Testis (tissue), 3 donors: Measurements from ENCODE around the gene TFAP2C. TPM values are rescaled to one million over a fixed set of nuclear protein-coding genes. Genes with fewer than 3 reads are reported as not detected.

Source experiments
- DNase-seq: peaks from one replicate; pipeline ENCODE4 v3.0.0-alpha.2; 2019
- H3K27ac ChIP-seq, 2 donors: fragments of 200-600 bp; sonication (generic); one replicate each; pipeline ENCODE4 v1.5.1; 2019
- H3K27me3 ChIP-seq: fragments of 200-600 bp; sonication (generic); one replicate; pipeline ENCODE4 v1.5.1; 2019
- H3K36me3 ChIP-seq: fragments of 200-600 bp; sonication (generic); one replicate; pipeline ENCODE4 v1.5.1; 2017; ENCODE audit warnings: low read depth; ENCODE audit errors: missing control alignments
- H3K4me1 ChIP-seq: fragments of 200-600 bp; sonication (generic); one replicate; pipeline ENCODE4 v1.5.1; 2019
- H3K4me3 ChIP-seq, 2 donors: fragments of 200-600 bp; sonication (generic); one replicate each; pipeline ENCODE4 v1.5.1; 2017 to 2019
- H3K9me3 ChIP-seq: fragments of 200-600 bp; sonication (generic); one replicate; pipeline ENCODE4 v1.5.1; 2017
- CTCF ChIP-seq, 3 experiments: fragments of 450-650 bp in 2 of 3; fragments of 200-600 bp in 1 of 3; sonication (generic) in 1 of 3; IDR thresholded peaks; one replicate each; pipeline ENCODE4 v1.5.1; 2016 to 2019; ENCODE audit warnings: antibody characterized with exemption in 3 of 3, mild to moderate bottlenecking in 2 of 3, moderate library complexity in 1 of 3
- POLR2A ChIP-seq: fragments of 450-650 bp; IDR thresholded peaks from one replicate; pipeline ENCODE4 v1.6.1; 2017; ENCODE audit warnings: antibody characterized with exemption, mild to moderate bottlenecking, moderate library complexity
- WGBS, 2 donors: methylation state at CpG; one replicate each; pipeline ENCODE4 v1.1.5; 2018; 5-methylcytosine and 5-hydroxymethylcytosine counted together
- intact Hi-C: fragments of 100-400 bp; cut with DNase I; formaldehyde crosslinking; loops from one replicate; pipeline ENCODE4 v1.15.1; 2023; ENCODE audit warnings: low total_unique reads
- polyA plus RNA-seq: library from polyadenylated mRNA; stranded (reverse); fragments of 350-450 nt; fragmentation: Illumina TruSeq; extraction: RNeasy Lipid Tissue Mini Kit (QIAGEN cat#74804); gene quantifications from one replicate; pipeline ENCODE4 v1.2.3, GENCODE V29; 2014; ENCODE audit warnings: low read depth, low replicate concordance; ENCODE audit not compliant: insufficient read depth
- total RNA-seq, 2 donors: library from RNA; depleted of rRNA; stranded (reverse); fragments of >200 nt; gene quantifications; one replicate each; pipeline ENCODE4 v1.2.3, GENCODE V29; 2016

TFAP2C gene
- total and polyA plus RNA-seq, 3 donors from 2014 or later: 1.3 to 1.9 (median 1.4) TPM

GRCh38 chr20:56631318-56631989, 2.3 kb downstream of the TFAP2C start:
- Histone ChIP-seq H3K36me3 (no peaks in the 10 kb centered on the region), H3K27me3 (no peaks in the 10 kb centered on the region), H3K27ac (no peak overlapping the region), H3K9me3 (no peaks in the 10 kb centered on the region), H3K4me3 (peak overlapping the region; percentile 13 to 55), H3K4me1 (peaks cover 25% of the 10 kb centered on the region)
- TF ChIP-seq POLR2A (no peak), CTCF (IDR thresholded peaks at IDR 0.05) (no peak)
- intact Hi-C loops: no loop called here
- no peak for DNase-seq
- WGBS, 2 donors: 5 to 21% methylated on average over 9 to 47 of the region's 48 CpGs

- intact Hi-C loops: no loop called here
- Histone ChIP-seq H3K27me3 (no peaks in the 10 kb centered on the region), H3K4me3 (peak overlapping the region in 1 of 2 donors; percentile 55), H3K4me1 (peaks cover 25% of the 10 kb centered on the region), H3K9me3 (no peaks in the 10 kb centered on the region), H3K36me3 (no peaks in the 10 kb centered on the region), H3K27ac (no peak overlapping the region)
- no peak for TF ChIP-seq CTCF (IDR thresholded peaks at IDR 0.05)
- no peak for TF ChIP-seq POLR2A
- DNase-seq: no peak
- 30 to 35% methylated on average over 5 of the region's 5 CpGs for WGBS, 2 donors
Observed at GRCh38 chr20:56631990-56632327, 2.9 kb downstream of the TFAP2C start.

DNA sequence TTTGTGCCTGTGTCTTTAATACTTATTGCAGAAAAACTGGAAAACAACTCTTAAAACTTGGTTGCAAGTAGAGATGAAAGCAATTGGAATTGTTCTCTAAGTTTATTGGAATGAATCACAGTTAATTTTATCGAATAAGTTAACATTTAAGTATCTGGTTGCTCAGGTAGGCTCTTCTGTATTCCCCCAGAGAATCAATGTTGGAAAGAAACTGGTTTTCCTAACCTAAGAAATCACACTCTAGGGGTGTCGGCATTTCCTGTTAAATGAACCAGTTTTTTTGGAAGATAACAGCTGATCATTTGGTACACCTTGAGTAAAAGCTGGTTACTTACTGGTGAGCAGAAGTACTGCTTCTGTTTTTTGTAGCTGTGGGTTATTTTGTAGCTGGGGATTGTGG, 5.2 kb downstream of the TFAP2C start:
- Histone ChIP-seq H3K4me3 (no peak overlapping the region), H3K36me3 (no peaks in the 10 kb centered on the region), H3K4me1 (peaks cover 17% of the 10 kb centered on the region), H3K27ac (no peak overlapping the region), H3K27me3 (no peaks in the 10 kb centered on the region), H3K9me3 (no peaks in the 10 kb centered on the region)
- intact Hi-C loops: no loop called here
- no peak for DNase-seq
- no peak for TF ChIP-seq POLR2A
- TF ChIP-seq CTCF (IDR thresholded peaks at IDR 0.05): no peak
- 89 to 93% methylated on average over 2 of the region's 2 CpGs for WGBS, 2 donors

DNA sequence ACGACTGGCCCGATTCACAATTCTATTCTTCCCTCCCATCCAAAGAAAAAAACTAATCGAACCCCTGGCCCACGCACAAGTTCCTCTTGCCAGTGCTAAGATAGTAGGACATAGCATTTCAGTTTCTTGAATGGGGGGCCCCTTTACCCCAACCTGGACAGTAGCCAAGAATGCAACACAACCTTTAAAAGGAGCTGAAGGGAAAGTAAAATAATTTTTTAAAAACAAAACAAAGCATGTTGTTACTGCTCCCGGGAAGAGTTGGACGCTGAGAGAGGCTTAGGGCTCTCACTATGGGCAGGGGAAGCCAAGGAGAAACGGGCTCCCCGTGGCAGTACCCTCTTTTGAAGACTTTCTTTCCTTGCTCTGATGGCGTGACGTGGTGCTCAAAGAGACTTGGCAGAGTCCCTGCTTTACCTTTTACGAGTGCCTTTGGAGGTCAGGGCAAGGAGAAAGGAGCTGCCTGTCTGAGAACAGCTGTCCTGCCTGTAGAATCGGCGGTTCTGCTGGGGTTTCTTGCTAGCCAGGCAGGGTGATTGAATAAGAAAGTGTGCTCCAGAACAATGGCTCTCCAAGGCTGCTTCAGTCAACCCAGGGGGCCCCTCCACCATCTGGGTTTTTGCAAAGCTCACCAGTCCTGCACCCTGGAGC, 5.8 kb downstream of the TFAP2C start:
- no peak for DNase-seq
- 50 to 58% methylated on average over 13 of the region's 13 CpGs for WGBS, 2 donors
- H3K9me3 ChIP-seq: no peaks in the 10 kb centered on the region
- no peak overlapping the region for H3K27ac ChIP-seq
- intact Hi-C loops: no loop called here
- no peaks in the 10 kb centered on the region for H3K36me3 ChIP-seq
- H3K27me3 ChIP-seq: no peaks in the 10 kb centered on the region
- TF ChIP-seq POLR2A: no peak
- TF ChIP-seq CTCF (IDR thresholded peaks at IDR 0.05): no peak
- H3K4me3 ChIP-seq: no peak overlapping the region
- peaks cover 11% of the 10 kb centered on the region for H3K4me1 ChIP-seq

GRCh38 chr20:56636716-56637115, 7.6 kb downstream of the TFAP2C start:
- Histone ChIP-seq H3K9me3 (no peaks in the 10 kb centered on the region), H3K36me3 (no peaks in the 10 kb centered on the region), H3K27me3 (no peaks in the 10 kb centered on the region), H3K27ac (no peak overlapping the region), H3K4me3 (no peak overlapping the region), H3K4me1 (no peaks in the 10 kb centered on the region)
- TF ChIP-seq POLR2A (no peak), CTCF (IDR thresholded peaks at IDR 0.05) (no peak)
- intact Hi-C loops: no loop called here
- DNase-seq: no peak
- WGBS, 2 donors: 74 to 78% methylated on average over 3 of the region's 3 CpGs
